NCI-H345 treated with DMSO at 0.1 percent for 48 hours (cell line): ENCODE data around the gene THBS1.
A peak's percentile ranks its signal among the peaks of the same experiment; 100 is the strongest.

Source experiments
- DNase-seq: peaks from one replicate; lab custom pipeline; 2025; ENCODE audit not compliant: unreplicated experiment; lab: John Stamatoyannopoulos, UW

THBS1 gene

GRCh38 chr15:39573287-39573686, 7.6 kb upstream of the THBS1 start:
- DNase-seq: no peak

DNA sequence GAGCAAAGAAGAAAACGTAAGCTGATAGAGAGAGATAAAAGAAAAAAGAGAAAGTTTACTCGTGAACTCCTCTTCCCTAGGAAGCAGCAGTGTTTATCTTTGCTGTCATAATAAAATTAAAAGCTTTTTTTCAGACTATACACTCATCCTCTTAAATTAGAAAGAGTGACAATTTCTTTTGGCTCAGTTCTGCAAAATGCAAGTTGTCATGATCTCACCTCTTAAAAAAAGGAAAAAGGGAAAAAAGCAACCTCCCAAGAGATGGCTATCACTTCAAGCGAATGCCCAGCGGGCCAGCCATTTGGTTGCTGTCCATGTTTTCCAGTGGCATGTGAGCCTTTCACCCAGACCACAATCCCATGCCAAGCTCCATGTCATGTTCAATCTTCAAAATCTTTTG, 7.0 kb upstream of the THBS1 start:
- DNase-seq: no peak

DNA sequence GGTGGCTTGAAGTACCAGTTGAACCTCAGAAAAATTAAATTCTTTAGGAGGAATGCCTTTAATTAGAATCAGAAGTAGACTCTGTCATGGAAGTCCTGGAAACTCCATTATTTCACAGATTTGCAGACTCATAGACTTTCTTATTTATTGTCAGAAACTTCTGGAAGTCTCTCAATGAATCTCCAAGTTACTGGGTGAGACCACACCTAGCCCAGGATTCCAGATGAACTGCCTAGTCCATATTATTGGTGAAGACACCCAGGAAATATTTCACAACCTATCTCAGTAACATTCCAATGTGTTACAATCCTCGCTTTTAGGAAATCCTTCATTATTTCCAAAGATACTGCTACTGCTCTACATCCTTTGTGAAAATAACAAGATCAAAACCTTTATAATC, 6.5 kb upstream of the THBS1 start:
- no peak for DNase-seq

GRCh38 chr15:39575180-39575579, 5.7 kb upstream of the THBS1 start:
- DNase-seq: no peak

- no peak for DNase-seq
Observed at GRCh38 chr15:39578851-39579486, 1.9 kb upstream of the THBS1 start.

GRCh38 chr15:39579487-39580116, 1.3 kb upstream of the THBS1 start:
- peak; percentile 9 for DNase-seq

DNA sequence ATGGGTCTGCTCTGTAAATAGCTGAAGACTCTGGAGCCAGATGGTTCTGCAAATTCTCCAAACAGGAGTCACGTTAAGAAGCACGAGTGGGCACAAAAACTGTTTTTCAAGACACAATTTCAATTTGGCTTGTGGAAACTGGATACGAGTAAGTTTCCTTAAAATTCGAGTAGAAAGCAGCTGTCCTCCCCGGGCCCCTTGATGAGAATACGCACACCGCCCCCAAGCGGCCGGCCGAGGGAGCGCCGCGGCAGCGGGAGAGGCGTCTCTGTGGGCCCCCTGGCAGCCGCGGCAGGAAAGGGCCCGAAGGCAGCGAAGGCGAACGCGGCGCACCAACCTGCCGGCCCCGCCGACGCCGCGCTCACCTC, 778 bp upstream of the THBS1 start:
- DNase-seq: peak; percentile 55

DNA sequence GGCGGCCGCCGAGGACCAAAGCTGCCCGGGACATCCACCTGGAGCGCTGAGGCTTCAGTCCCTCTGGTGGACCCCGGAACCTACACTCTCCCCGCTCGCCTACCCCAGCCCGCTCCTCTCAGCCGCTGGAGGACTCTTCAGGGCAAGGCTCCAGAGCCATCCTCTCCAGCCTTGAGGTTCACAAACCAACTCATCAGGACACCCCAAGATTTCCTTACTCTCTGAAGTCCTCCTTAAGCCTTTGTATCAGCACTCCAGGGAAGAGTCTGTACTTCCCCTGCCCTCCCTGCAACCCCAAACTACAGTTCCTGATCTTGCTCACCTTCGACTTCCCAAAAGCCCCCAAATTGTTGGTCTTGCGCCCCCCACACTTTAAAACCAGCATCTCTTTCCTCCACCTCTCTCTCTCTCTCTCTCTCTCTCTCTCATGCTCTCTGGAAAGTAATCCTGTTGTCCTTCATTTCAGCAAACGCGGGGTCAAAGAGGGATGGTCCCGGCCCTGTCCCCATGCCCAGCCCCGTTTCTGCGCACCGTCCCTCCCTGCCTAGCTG, 438 bp downstream of the THBS1 start:
- no peak for DNase-seq

GRCh38 chr15:39581793-39582285, 960 bp downstream of the THBS1 start:
- DNase-seq: no peak

- DNase-seq: no peak
Observed at GRCh38 chr15:39582286-39582976, 1.6 kb downstream of the THBS1 start.

DNA sequence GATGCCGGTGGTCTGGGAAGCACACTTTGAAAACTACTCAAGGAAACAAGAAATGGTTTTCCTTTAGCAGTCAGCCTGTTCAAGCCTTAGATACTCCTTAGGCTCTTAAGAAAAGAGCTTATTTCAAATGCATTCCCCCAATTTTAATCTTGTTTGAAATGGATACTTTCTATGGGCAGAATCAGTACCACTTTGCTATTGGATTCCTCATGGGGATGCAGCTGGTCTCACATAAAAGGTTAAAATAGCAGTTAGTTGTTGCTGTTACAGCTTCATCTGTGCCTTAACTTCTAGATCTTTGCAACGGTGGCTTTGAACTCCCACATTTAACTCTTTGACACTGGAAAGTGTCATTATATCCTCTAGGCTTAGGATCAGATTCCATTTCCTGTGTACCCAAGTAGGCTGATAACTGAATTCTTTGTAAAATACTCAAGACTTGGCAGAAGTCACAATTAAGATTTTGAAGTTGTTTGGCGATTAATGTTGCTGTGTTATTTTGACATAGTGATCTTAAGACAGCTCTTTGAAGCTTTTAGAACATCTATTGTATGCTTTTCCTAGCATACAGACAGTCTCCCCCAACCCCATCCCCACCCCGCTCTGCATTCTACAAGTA, 2.2 kb downstream of the THBS1 start:
- no peak for DNase-seq

DNA sequence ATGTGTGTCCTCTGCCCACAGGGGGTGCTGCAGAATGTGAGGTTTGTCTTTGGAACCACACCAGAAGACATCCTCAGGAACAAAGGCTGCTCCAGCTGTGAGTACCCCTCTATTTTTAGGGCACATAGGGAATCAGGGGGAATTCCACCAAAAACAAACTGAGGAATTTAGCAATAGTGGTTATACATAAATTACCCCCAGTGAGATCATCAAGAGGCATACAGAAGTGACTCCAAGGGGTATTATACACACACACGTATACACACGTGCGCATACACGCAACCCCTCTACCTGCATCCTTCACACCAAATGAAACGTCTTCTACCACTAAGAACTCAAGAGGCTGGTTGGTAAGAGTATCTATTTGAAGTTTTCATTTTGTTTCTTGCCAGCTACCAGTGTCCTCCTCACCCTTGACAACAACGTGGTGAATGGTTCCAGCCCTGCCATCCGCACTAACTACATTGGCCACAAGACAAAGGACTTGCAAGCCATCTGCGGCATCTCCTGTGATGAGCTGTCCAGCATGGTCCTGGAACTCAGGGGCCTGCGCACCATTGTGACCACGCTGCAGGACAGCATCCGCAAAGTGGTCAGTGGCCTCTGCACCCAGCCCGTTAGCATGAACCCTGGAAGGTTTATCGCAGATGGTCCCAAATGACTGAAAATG, 2.9 kb downstream of the THBS1 start:
- DNase-seq: no peak

GRCh38 chr15:39584266-39584659, 3.4 kb downstream of the THBS1 start:
- DNase-seq: no peak

DNA sequence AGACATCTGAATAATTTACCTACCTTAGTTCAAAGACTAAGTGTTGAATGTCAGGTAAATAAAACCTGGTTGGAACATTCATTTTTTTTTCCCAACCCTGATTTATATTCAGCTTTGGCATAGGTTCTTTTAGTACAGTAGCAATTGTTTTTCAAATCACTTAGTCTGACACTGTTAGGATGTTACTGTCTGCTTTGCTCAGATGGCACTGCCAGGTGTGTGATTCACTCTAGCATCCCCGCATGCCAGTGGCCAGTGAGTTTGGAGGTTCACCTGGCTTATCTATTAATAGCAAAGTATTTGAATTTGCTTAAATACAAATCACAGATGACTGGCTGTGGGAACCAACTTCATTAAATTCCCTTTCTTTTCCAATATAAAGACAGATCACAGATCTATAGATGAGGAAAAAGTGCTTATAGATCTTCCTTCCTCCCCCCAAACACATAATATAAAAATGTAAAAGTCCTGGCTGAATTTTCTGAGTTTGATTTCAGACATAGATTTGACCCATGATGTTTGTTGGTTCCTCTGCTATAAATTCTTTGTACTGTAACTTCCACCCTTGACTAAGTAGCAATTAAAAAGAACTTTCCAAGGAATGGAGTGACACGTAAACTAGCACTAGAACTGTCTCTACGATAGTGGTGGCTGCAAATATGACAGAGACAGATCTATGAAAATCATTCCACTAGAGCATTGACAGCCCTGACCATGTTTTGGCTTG, 3.9 kb downstream of the THBS1 start:
- no peak for DNase-seq

DNA sequence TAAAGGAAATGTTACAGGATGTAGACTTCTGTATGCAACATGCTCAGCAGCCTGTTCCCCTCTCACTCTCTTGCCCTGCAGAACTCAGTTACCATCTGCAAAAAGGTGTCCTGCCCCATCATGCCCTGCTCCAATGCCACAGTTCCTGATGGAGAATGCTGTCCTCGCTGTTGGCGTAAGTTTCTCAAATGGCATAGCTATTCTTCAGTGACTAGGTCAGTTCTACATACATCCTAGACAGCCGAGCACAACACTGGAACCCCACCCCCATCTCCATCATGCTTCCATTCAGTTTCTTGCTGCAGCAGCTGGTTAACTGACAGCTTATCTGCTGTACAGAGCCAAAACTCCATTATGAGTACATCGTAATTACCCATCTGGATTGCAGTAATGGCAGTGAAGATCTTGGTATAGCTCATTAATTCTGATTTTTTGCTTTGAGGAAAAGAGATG, 4.5 kb downstream of the THBS1 start:
- DNase-seq: no peak

DNA sequence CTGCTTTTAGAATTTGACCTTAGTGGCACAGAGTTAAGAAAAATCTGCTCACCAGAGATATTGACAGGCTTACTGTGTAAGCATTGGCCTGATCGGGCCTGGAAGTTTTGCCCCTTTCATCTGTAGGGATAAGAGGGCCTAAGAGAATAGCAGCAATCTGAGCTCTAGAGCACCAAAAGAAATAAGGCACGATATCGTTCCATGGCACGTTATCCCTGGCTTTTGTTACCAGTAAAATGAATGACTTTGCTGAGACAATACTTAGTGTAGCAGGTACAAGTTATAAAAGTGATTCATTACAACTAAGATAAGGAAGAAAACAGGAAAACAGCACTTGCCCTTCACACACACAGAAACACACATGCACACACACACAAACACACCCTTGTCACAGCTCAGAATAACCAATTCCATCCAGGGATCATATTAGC, 5.0 kb downstream of the THBS1 start:
- DNase-seq: no peak

DNA sequence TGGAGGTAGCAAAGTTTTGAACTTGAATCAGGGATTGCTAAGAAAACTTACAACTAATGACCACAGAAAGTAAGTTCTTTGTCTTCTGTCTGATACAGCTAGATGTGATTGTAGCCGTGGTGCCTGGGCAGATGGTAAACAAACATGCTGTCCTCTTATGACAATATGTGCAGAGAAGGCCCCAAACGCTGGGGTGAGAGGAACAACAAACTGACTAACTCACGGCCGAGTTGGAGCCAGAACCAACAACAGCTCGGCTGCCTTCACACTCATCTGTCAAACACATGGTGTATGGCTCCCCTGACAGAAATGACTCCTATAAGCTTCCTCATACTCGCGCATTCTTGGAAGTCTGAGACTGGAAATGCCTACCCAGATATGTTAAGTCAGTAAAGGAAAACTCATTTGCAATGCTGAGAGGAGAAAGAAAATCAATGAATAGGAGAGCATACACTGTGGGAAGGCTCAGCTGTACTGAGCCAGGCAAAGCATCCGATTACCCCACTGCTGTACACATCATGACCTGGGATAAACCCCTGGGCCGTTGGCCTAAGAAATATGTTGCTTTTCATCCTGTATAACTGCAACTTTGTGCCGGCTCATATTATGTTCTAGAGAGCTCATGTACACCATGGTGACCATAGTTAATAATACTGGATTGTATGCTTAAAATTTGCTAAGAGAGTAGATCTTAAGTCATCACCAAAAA, 5.7 kb downstream of the THBS1 start:
- no peak for DNase-seq

DNA sequence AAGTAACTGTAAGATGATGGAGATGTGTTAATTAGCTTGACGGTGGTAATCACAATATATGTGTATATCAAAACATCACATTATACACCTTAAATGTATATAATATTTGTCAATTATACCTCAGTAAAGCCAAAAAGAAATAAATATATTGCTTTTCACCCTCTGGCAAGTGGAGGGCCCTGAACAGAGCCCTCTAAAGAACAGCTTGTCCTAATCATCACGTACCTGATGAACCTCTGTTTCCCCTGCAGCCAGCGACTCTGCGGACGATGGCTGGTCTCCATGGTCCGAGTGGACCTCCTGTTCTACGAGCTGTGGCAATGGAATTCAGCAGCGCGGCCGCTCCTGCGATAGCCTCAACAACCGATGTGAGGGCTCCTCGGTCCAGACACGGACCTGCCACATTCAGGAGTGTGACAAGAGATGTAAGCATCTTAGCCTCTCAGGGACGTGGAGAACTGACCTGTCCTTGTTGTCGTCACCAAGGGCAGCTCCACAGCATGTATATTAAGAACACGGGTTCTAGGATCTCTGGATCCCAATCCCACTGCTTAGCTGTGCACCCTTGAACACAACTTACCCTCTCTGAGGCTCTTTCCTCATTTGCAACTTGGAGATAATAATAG, 6.3 kb downstream of the THBS1 start:
- no peak for DNase-seq
